COLO668 (cell line): Measurements from ENCODE around the gene RNASE12.
A peak's percentile ranks its signal among the peaks of the same experiment; 100 is the strongest.
"Not testable (repeated sequence)": the region's sequence is repeated elsewhere in the genome, so short reads cannot be mapped to it uniquely, and the experiment has no call there.

ENCODE experiments used
- DNase-seq: peaks from one replicate; lab custom pipeline; 2025; ENCODE audit not compliant: unreplicated experiment; lab: John Stamatoyannopoulos, UW

Gene RNASE12

GRCh38 chr14:20591235-20591634 is at the start of gene RNASE12:
Gene RNASE12, minus strand, starts transcription at chr14:20591376. Its CDS starts 653 bp downstream, at chr14:20590723.
- DNase-seq = no peak

- DNase-seq = peak; percentile 19
These were observed 41.9 kb upstream of the RNASE12 start for GRCh38 chr14:20632831-20633691.

DNA sequence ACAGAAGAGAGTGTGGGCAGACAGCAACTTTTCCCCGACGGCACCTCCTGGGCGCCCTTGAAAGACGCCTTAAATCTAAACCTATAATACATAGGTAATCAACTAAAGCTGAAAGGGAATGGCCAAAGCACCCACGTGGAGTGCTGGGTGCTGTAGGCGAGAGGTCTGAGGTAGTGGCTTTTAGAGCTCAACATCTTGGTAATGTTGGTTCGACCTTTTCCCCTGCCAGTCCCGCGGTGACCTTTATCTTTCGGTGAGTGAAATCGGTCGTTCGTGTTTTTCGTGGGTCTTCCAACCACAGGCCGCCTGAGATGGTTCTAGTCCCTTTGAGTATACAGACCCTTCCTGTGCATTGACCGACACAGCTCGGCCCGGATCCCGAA is 41.3 kb upstream of the RNASE12 start:
- DNase-seq = no peak

GRCh38 chr14:20631880-20632389 is 40.8 kb upstream of the RNASE12 start:
- DNase-seq = peak; percentile 9

GRCh38 chr14:20631023-20631879 is 40.1 kb upstream of the RNASE12 start:
- DNase-seq = peak; percentile 38

GRCh38 chr14:20630340-20631022 is 39.3 kb upstream of the RNASE12 start:
- no peak for DNase-seq

- no peak for DNase-seq
These were observed 37.1 kb upstream of the RNASE12 start for GRCh38 chr14:20628063-20628854.

GRCh38 chr14:20627346-20628027 is 36.3 kb upstream of the RNASE12 start:
- no peak for DNase-seq

GRCh38 chr14:20626274-20626673 is 35.1 kb upstream of the RNASE12 start:
- no peak for DNase-seq

- no peak for DNase-seq
These were observed 33.4 kb upstream of the RNASE12 start for GRCh38 chr14:20624495-20625070.

DNA sequence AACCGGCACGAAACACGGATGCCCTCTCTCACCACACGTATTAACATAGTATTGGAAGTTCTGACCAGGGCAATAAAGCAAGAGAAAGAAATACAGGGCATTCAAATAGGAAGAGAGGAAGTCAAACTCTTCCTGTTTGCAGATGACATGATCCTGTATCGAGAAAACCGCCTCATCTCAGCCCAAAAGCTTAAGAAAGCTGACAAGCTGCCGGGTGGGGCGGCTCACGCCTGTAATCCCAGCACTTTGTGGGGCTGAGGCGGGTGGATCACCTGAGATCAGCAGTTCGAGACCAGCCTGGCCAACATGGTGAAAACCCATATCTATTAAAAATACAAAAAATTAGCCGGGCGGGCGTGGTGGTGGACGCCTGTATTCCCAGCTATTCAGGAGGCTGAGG is 32.6 kb upstream of the RNASE12 start:
- no peak for DNase-seq

DNA sequence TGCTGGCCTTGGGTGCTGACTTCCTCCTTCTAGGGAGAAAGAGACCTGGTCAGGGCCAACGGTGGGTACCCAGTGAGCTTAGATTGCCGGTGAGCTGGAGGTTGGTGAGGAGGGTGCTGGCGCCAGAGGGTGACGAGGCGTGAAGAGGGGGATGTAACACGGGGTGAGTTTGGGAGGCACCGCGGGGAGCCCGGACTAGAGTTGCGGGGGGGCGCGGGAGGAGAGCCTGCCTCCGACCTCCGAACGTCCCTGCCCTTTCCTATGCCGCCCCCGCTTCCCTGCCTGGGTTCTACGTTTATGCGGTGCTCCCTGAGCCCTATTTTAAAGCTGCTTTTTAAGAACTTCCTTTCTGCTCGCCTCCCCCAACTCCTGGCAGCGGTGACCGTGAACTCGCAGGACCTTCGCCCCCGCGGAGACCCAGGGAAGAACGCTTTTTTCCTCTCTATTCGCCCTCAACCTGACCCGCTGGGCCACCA is 31.7 kb upstream of the RNASE12 start:
- no peak for DNase-seq

GRCh38 chr14:20620798-20621478 is 29.8 kb upstream of the RNASE12 start:
- DNase-seq = no peak

DNA sequence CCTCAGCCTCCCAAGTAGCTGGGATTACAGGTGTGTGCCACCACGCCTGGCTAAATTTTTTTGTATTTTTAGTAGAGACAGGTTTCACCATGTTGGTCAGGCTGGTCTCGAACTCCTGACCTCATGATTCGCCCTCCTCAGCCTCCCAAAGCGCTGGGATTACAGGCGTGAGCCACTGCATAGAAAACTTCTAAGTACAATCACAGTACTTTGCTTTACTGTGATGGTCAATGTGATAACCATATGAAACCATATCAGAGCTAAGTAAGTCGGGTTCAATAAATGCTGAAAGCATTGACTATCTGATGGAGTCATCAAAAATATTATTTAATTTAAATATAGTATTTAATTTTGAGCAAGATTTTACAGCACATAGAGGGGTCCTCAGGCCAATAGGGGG is 28.5 kb upstream of the RNASE12 start:
- not testable (repeated sequence) for DNase-seq

GRCh38 chr14:20618271-20618749 is 27.1 kb upstream of the RNASE12 start:
- no peak for DNase-seq

DNA sequence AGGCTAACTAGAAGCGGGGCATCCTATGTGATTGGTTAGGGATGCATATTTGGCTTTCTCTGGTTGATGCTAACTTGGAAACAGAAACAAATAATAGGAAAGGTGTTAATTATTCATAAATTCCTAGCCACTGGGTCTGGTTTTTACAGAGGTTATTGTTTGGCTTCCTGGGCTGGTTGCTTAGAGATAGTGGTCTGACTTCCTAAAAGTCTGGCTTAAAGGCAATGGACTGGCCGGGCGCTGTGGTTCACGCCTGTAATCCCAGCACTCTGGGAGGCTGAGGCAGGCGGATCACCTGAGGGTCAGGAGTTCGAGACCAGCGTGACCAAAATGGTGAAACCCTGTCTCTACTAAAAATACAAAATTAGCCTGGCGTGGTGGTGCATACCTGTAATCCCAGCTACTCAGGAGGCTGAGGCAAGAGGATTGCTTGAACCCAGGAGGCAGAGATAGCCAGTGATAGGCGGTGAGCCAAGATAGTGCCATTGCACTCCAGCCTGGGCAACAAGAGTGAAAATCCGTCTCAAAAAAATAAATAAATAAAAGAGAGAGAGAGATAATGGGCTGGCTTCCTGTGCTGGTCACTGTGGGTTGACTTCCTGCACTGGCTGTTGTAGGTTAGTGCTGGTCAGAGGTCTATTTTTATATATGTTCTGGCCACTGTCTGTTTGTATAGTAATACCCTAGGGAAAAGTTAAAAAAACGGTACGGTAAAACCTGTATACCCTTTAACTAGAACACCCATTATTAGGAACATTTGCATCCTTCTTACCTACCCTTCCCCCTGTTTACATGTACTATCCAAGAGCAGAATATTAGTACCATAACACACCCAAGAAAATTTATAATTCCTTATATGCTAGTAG is 26.2 kb upstream of the RNASE12 start:
- no peak for DNase-seq

DNA sequence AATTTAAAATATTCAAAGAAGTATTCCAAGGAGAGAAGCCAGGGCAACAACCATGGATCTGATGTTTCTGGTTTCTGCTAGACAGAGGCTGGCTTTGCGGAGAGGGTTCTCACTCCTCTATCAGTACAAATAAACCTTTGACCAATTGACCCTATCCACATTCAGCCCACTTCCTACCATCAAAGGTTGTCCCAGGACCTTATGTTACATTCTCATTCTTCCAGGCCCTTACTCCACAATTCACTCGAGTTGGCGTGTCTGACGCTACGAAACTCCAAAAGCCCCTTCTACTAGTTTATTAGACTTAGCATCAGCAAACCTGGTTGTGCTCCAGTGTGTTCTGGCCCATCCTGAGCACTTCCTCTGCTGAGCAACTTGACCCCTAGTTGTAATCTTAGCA is 24.8 kb upstream of the RNASE12 start:
- DNase-seq = no peak
